Measurements from ENCODE around the gene LRP5. TPM values are rescaled to one million over a fixed set of nuclear protein-coding genes. Genes with fewer than 3 reads are reported as not detected.

LRP5 gene
- total and polyA plus RNA-seq, 7 donors: 18.0 to 63.1 (median 28.9) TPM

- peak in 2 of 4 donors; percentile 24 to 31 for TF ChIP-seq POLR2AphosphoS5 (IDR thresholded peaks at IDR 0.05)
- no peak for TF ChIP-seq POLR2A (IDR thresholded peaks at IDR 0.05)
- TF ChIP-seq CTCF (IDR thresholded peaks at IDR 0.05): no peak
- no peak for TF ChIP-seq EP300 (IDR thresholded peaks at IDR 0.05)
- Histone ChIP-seq H3K27ac (peak overlapping the region; percentile 87 to 92 (median 90)), H3K4me3 (peak overlapping the region in 2 of 4 donors; percentile 6 to 15), H3K36me3 (no peaks in the 10 kb centered on the region), H3K27me3 (no peaks in the 10 kb centered on the region), H3K4me1 (peaks cover 0 to 90% (median 81%) of the 10 kb centered on the region in 4 donors), H3K9me3 (no peaks in the 10 kb centered on the region)
- intact Hi-C loops (cut with DNase I): no loop called here
- 14 to 27% methylated on average over 33 of the region's 33 CpGs for WGBS, 2 donors
- no peak for DNase-seq
These were observed 61.6 kb downstream of the LRP5 start for GRCh38 chr11:68373815-68374501.

- Histone ChIP-seq H3K27ac (peak overlapping the region; percentile 87 to 92 (median 90)), H3K4me3 (peak overlapping the region in 1 of 4 donors; percentile 15), H3K9me3 (no peaks in the 10 kb centered on the region), H3K36me3 (no peaks in the 10 kb centered on the region), H3K27me3 (no peaks in the 10 kb centered on the region), H3K4me1 (peaks cover 0 to 90% (median 81%) of the 10 kb centered on the region in 4 donors)
- intact Hi-C loops (cut with DNase I): no loop called here
- DNase-seq: no peak
- no peak for TF ChIP-seq POLR2A (IDR thresholded peaks at IDR 0.05)
- TF ChIP-seq CTCF (IDR thresholded peaks at IDR 0.05): no peak
- TF ChIP-seq EP300 (IDR thresholded peaks at IDR 0.05): no peak
- 37 to 56% methylated on average over 12 of the region's 12 CpGs for WGBS, 2 donors
These were observed 62.1 kb downstream of the LRP5 start for GRCh38 chr11:68374531-68374930.

GRCh38 chr11:68375337-68375736 lies 62.9 kb downstream of the LRP5 start:
- Histone ChIP-seq H3K27me3 (no peaks in the 10 kb centered on the region), H3K9me3 (no peaks in the 10 kb centered on the region), H3K27ac (peak overlapping the region; percentile 87 to 92 (median 90)), H3K4me1 (peaks cover 0 to 90% (median 81%) of the 10 kb centered on the region in 4 donors), H3K4me3 (no peak overlapping the region), H3K36me3 (no peaks in the 10 kb centered on the region)
- TF ChIP-seq EP300 (IDR thresholded peaks at IDR 0.05) (no peak), POLR2A (IDR thresholded peaks at IDR 0.05) (no peak), CTCF (IDR thresholded peaks at IDR 0.05) (no peak), POLR2AphosphoS5 (IDR thresholded peaks at IDR 0.05) (no peak)
- intact Hi-C loops (cut with DNase I): no loop called here
- 81 to 83% methylated on average over 13 of the region's 13 CpGs for WGBS, 2 donors
- no peak for DNase-seq

- intact Hi-C loops (cut with DNase I): no loop called here
- Histone ChIP-seq H3K36me3 (no peaks in the 10 kb centered on the region), H3K27me3 (no peaks in the 10 kb centered on the region), H3K4me1 (peaks cover 0 to 90% (median 81%) of the 10 kb centered on the region in 4 donors), H3K9me3 (no peaks in the 10 kb centered on the region), H3K27ac (peak overlapping the region; percentile 47 to 92 (median 88)), H3K4me3 (no peak overlapping the region)
- 91% methylated on average over 14 of the region's 14 CpGs for WGBS, 2 donors
- DNase-seq: no peak
- TF ChIP-seq CTCF (IDR thresholded peaks at IDR 0.05): no peak
- no peak for TF ChIP-seq EP300 (IDR thresholded peaks at IDR 0.05)
- no peak for TF ChIP-seq POLR2A (IDR thresholded peaks at IDR 0.05)
- no peak for TF ChIP-seq POLR2AphosphoS5 (IDR thresholded peaks at IDR 0.05)
These were observed 63.4 kb downstream of the LRP5 start for GRCh38 chr11:68375766-68376165.
